Measurements from ENCODE around the gene RGS9BP. TPM values are rescaled to one million over a fixed set of nuclear protein-coding genes. Genes with fewer than 3 reads are reported as not detected.

The RGS9BP gene
- total RNA-seq, 1 donor from 2014 or later: 2.1 TPM

DNA sequence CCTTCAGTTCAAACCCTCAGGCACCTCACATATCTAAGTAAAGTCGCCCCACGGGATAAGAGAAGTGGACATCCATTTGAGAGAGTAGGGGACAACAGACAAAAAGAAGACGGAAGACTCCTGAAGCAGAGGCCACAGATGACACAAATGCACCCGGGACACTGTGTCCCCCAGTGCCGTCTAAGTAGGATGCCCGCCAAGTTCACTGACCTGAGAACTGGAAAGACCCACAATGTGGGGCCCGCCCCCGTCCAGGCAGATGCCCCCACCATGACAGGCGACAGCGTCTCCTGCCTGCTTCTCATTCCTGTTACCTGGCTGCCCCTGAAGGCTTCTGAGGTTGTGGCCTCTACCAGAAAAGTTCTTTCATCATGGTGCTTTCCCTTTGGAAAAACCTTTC is 17.6 kb upstream of the RGS9BP start:
- H3K9me3 ChIP-seq: no peaks in the 10 kb centered on the region
- no peak overlapping the region for H3K27ac ChIP-seq
- no peak overlapping the region for H3K4me3 ChIP-seq
- no peaks in the 10 kb centered on the region for H3K27me3 ChIP-seq (ENCODE audit: low read depth)
- peaks cover 52% of the 10 kb centered on the region for H3K36me3 ChIP-seq
- DNase-seq (no peak), ATAC-seq (no peak)
- H3K4me1 ChIP-seq: peaks cover 3% of the 10 kb centered on the region
- TF ChIP-seq, protein P1, sequence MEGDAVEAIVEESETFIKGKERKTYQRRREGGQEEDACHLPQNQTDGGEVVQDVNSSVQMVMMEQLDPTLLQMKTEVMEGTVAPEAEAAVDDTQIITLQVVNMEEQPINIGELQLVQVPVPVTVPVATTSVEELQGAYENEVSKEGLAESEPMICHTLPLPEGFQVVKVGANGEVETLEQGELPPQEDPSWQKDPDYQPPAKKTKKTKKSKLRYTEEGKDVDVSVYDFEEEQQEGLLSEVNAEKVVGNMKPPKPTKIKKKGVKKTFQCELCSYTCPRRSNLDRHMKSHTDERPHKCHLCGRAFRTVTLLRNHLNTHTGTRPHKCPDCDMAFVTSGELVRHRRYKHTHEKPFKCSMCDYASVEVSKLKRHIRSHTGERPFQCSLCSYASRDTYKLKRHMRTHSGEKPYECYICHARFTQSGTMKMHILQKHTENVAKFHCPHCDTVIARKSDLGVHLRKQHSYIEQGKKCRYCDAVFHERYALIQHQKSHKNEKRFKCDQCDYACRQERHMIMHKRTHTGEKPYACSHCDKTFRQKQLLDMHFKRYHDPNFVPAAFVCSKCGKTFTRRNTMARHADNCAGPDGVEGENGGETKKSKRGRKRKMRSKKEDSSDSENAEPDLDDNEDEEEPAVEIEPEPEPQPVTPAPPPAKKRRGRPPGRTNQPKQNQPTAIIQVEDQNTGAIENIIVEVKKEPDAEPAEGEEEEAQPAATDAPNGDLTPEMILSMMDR (IDR thresholded peaks at IDR 0.05): no peak
- intact Hi-C loops (cut with DNase I): no loop called here

DNA sequence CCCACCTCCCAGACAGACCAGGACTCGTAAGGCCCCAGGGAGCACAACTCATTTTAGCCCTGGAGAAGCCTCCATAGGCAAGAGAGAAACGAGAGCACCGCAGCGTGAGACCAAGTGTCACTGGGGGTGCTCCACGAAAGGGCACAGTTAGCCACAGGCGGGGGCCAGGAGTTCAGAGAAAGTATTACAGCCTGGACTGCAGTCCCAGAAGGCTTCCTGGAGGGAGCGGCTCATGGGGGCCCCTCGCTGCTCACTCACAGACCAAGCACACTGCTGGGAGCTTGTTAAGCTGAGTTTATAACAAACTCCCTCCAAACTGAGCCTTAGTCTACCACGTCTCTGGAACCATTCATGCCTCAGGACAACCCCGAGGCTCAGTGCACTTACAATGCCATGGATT is 17.1 kb upstream of the RGS9BP start:
- Histone ChIP-seq H3K4me3 (no peak overlapping the region), H3K9me3 (no peaks in the 10 kb centered on the region), H3K27me3 (ENCODE audit: low read depth) (no peaks in the 10 kb centered on the region), H3K4me1 (no peaks in the 10 kb centered on the region), H3K27ac (no peak overlapping the region), H3K36me3 (peaks cover 52% of the 10 kb centered on the region)
- TF ChIP-seq, protein P1 (IDR thresholded peaks at IDR 0.05): no peak
- peak in 1 of 2 donors; percentile 25 for ATAC-seq
- intact Hi-C loops (cut with DNase I): no loop called here
- no peak for DNase-seq

GRCh38 chr19:32661318-32661717 is 14.3 kb upstream of the RGS9BP start:
- TF ChIP-seq, protein P1 (IDR thresholded peaks at IDR 0.05): no peak
- H3K4me3 ChIP-seq: no peak overlapping the region
- no peaks in the 10 kb centered on the region for H3K4me1 ChIP-seq
- H3K27ac ChIP-seq: no peak overlapping the region
- intact Hi-C loops (cut with DNase I): no loop called here
- H3K9me3 ChIP-seq: no peaks in the 10 kb centered on the region
- DNase-seq (no peak), ATAC-seq (no peak)
- no peaks in the 10 kb centered on the region for H3K27me3 ChIP-seq (ENCODE audit: low read depth)
- H3K36me3 ChIP-seq: peaks cover 31% of the 10 kb centered on the region

DNA sequence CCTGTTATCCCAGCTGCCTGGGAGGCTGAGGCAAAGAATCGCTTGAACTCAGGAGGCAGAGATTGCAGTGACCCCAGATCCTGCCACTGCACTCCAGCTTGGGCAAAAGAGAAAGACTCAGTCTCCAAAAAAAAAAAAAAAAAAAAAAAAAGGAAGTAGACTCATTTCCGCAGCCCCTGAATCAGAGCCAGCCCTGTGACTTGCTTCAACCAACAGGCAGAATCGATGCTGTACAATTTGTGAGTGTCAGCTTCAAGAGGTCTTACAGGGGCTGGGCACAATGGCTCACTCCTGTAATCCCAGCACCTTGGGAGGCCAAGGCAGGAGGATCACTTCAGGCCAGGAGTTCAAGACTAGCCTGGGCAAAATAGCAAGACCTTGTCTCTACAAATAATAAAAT is 13.5 kb upstream of the RGS9BP start:
- no peaks in the 10 kb centered on the region for H3K9me3 ChIP-seq
- H3K4me3 ChIP-seq: no peak overlapping the region
- intact Hi-C loops (cut with DNase I): no loop called here
- DNase-seq (no peak), ATAC-seq (no peak)
- peaks cover 31% of the 10 kb centered on the region for H3K36me3 ChIP-seq
- no peak overlapping the region for H3K27ac ChIP-seq
- no peaks in the 10 kb centered on the region for H3K4me1 ChIP-seq
- no peaks in the 10 kb centered on the region for H3K27me3 ChIP-seq (ENCODE audit: low read depth)
- TF ChIP-seq, protein P1 (IDR thresholded peaks at IDR 0.05): no peak

GRCh38 chr19:32666084-32666483 is 9.6 kb upstream of the RGS9BP start:
- Histone ChIP-seq H3K27me3 (ENCODE audit: low read depth) (no peaks in the 10 kb centered on the region), H3K4me3 (no peak overlapping the region), H3K27ac (no peak overlapping the region), H3K9me3 (no peaks in the 10 kb centered on the region), H3K4me1 (peaks cover 15% of the 10 kb centered on the region), H3K36me3 (peaks cover 18% of the 10 kb centered on the region)
- DNase-seq: no peak
- intact Hi-C loops (cut with DNase I): no loop called here
- TF ChIP-seq, protein P1 (IDR thresholded peaks at IDR 0.05): no peak
- no peak for ATAC-seq

DNA sequence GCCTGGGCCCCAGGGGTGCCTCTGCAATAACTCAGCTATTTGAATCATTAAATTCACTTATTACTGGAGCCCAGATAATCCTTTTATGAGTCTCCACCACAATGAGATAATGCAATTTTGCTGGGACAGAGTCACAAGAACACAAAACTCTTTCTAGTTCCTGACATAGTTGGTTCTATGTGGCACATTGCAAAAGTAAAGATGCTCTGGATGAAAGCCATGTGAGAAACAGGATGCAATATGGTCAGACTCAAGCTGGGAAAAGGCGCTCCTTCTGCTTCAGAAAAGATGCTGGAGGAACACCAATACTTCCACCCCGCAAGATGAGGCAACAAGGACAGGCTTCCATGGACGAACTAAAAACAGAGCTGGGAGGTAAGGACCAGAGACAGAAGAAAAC is 6.3 kb upstream of the RGS9BP start:
- ATAC-seq (no peak), DNase-seq (no peak)
- Histone ChIP-seq H3K27me3 (ENCODE audit: low read depth) (no peaks in the 10 kb centered on the region), H3K4me1 (peaks cover 31% of the 10 kb centered on the region), H3K4me3 (no peak overlapping the region), H3K36me3 (peaks cover 18% of the 10 kb centered on the region), H3K9me3 (no peaks in the 10 kb centered on the region), H3K27ac (no peak overlapping the region)
- intact Hi-C loops (cut with DNase I): no loop called here
- TF ChIP-seq, protein P1 (IDR thresholded peaks at IDR 0.05): no peak

Data from lower lobe of right lung (tissue), 2 donors.